NCI-H128 (cell line): ENCODE data around the gene SAMD9L.
"Not testable (repeated sequence)": the region's sequence is repeated elsewhere in the genome, so short reads cannot be mapped to it uniquely, and the experiment has no call there.

Source experiments
- DNase-seq: peaks from one replicate; lab custom pipeline; 2025; ENCODE audit not compliant: unreplicated experiment; lab: John Stamatoyannopoulos, UW

Gene SAMD9L

GRCh38 chr7:93146472-93147141 lies 1.6 kb downstream of the SAMD9L start:
- DNase-seq = no peak

DNA sequence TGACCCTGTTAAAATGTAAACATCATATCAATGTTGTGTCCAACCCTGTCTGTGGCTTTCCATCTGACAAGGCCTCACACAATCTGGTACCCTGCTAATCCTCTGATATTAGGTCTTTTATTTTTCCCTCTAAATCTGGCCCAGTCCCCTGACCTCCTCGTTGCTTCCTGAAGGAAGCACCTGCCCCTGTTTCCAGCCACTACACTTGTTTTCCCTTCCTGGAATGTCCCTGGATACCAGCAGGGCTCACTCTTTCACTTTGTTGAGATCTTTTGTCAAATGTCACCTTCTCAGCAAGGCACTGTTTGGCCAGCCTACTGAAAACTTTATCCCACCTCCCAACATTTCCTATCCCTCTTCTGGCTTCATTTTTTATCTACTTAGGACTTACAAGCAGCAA lies 2.1 kb downstream of the SAMD9L start:
- no peak for DNase-seq

- no peak for DNase-seq
Measured at GRCh38 chr7:93145354-93145753, 2.8 kb downstream of the SAMD9L start.

DNA sequence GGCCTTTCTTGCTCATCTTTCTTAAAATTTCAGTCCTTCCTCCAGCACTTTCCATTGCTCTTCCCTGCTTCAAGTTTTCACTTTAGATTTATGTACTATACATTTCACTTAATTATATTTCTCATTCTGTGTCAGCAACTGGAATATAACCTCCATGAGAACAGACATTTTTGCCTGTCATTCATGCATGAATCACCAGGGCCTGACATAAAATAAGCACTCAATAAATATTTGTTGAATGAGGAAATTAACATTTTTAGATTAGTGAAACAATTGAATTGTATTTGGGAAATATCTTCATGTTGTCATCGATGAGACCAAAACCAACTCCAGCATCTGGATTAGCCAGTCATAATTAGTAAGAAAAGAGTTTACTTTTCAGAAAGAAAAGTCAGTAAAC lies 6.1 kb downstream of the SAMD9L start:
- no peak for DNase-seq

DNA sequence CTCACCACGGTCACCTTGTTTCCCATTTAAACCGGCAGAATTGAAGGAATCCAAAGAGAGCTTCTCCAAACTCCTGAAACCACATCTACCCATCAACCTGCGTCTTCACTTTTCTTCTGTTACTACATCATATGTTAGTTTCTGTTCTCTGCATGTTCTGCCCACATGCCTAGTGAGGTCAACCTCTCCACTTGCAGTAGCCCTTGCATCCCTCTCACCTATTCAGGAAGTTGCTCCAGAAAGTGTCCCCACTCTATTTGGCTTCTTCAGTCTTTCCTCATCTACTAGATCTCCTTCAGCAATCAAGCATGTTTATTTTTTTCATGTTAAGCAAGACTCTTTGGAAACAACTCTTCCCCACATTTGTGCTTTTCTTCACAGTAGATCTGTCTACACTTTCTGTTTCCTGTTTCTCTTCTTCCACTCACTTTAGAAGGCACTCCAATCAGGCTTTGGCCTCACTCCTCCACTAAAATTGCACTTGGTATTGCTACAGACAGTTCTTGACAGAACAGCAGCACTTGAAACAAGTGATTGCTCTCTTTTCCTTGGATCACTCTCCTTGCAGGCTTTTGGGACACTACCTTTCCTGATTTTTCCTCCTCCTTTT lies 7.5 kb downstream of the SAMD9L start:
- DNase-seq = no peak

- DNase-seq = no peak
Measured at GRCh38 chr7:93138576-93138975, 9.6 kb downstream of the SAMD9L start.

DNA sequence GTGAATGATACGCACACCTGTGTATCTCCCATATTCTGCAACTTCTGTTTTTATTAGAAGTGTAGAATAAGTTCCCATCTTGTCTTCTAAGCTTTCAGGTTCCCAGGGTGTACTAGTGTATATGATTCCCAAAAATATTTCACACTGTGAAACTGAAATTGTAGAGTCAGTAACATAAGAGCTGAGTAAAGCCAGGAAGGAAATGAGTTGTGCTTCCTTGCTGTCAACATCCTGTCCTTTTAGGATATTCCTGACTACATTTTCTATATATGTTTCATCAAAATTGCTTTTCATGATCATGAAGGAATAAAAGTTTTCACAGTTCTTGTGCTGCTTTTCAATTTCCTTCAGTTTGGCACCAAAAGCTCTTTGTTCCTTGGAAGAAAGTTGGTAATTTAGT lies 15.2 kb downstream of the SAMD9L start:
- DNase-seq = no peak

DNA sequence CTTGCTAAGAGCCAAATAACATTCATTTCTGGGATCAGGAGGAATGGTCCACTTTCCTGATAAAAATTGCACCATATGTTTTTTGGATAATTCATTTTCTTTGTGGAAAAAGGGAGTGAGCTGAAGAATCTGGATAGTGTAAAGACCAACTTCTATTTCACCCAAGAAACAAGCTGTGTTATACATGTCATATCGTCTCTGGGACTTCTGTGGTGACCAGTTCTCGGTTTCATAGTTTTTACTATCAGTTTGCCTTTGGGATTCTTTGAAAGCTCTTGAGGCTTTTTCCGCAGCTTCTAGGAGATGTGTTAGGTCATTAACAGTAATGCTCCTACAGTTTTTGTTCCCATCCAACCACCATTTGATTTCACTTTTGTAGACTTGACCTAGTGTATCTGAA lies 16.0 kb downstream of the SAMD9L start:
- no peak for DNase-seq

DNA sequence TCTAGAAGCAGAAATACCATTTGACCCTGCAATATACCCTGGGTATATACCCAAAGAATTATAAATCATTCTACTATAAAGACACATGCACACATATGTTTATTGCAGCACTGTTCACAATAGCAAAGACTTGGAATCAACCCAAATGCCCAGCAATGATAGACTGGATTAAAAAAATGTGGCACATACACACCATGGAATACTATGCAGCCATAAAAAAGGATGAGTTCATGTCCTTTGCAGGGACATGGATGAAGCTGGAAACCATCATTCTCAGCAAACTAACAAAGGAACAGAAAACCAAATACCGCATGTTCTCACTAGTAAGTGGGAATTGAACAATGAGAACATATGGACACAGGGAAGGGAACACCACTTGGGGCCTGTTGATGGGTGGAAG lies 21.2 kb downstream of the SAMD9L start:
- DNase-seq = not testable (repeated sequence)

DNA sequence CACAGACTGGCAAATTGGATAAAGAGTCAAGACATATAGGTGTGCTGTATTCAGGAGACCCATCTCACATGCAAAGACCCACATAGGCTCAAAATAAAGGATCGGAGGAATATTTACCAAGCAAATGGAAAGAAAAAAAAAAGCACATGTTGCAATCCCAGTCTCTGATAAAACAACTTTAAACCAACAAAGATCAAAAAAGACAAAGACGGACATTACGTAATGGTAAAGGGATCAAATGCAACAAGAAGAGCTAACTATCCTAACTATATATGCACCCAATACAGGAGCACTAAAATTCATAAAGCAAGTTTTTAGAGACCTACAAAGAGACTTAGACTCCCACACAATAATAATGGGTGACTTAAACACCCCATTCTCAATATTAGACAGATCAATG lies 24.7 kb downstream of the SAMD9L start:
- DNase-seq = not testable (repeated sequence)

- DNase-seq = no peak
Measured at GRCh38 chr7:93120592-93121549, 27.3 kb downstream of the SAMD9L start.

DNA sequence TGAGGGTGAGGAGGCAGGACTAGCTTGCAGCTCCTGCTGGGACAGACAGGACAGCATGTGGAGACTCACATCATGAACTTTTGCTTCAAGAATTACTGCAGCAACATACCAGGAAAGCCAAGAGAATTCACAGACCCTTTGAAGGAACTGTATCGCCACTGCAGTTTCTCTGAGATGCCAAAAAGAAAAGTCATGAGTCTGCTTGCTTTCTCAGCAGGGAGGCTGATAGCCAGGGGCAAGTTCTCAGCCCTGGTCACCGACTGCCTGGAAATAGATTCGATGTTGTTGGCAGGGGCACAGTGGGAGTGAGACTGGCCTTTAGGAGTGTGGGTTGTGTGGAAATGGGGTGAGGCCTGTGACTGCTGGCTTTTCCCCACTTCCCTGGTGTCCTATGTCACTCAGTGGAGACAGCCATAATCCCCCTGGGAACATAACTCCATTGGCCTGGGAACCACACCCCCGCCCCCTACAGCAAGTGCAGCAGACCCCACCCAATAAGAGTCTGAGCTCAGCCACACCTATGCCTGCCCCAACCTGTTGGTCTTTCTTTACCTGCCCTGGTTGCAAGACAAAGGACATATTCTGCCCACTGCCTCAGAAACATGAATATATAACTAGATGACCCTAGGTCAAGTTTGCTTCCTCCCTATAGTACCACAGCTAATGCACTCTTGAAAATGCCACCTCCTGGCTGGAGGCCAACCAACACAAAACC lies 28.8 kb downstream of the SAMD9L start:
- DNase-seq = no peak

GRCh38 chr7:93117852-93118530 lies 30.2 kb downstream of the SAMD9L start, which contains the start of gene SAMD9:
Gene SAMD9, minus strand, starts transcription at chr7:93117979. Its CDS starts 11,882 bp downstream, at chr7:93106097.
- no peak for DNase-seq

GRCh38 chr7:93117327-93117726 lies 30.9 kb downstream of the SAMD9L start:
- DNase-seq = no peak

GRCh38 chr7:93115796-93116195 lies 32.4 kb downstream of the SAMD9L start:
- DNase-seq = no peak

GRCh38 chr7:93108003-93108402 lies 40.2 kb downstream of the SAMD9L start:
- DNase-seq = no peak

GRCh38 chr7:93097388-93097787 lies 50.8 kb downstream of the SAMD9L start:
- no peak for DNase-seq

DNA sequence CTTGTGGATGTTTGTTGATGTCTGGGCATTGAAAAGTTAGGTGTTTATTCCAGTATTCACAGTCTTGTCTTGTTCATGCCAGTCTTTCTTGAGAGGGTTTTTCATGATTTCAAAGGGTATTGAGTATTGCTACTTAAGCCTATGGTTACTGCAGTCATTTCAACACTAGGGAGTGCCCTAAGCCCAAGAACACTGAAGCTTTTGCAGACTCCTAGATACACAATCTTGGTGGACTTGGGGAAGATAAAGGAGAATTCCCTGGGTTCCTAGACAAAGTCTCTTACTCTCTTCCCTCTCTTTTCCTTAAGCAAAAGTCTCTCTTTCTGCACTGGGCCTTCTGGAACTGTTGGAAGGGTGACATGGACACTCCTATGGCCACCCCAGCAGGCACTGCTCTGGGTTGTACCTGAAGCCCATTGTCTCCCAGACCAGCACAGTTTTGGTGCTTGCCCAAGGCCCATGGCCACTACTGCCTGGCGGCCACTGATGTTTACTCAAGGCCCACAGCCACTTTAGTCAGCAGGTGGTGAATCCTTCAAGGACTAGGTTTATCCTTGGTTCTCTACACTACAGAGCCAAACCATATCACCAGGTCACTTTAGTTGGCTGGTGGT lies 55.3 kb downstream of the SAMD9L start:
- no peak for DNase-seq
